NCI-H460 (cell line): Measurements from ENCODE around the gene CLDN12. TPM values are rescaled to one million over a fixed set of nuclear protein-coding genes. Genes with fewer than 3 reads are reported as not detected.
A peak's percentile ranks its signal among the peaks of the same experiment; 100 is the strongest.

Source experiments
- DNase-seq: peaks from one replicate; pipeline ENCODE4 v3.0.0-alpha.2; 2016; ENCODE audit warnings: low read depth; ENCODE audit errors: extremely low read depth
- polyA plus RNA-seq: library from polyadenylated mRNA; depleted of rRNA; stranded (reverse); fragments of >200 nt; gene quantifications from 2 replicates; pipeline ENCODE4 v1.2.3, GENCODE V29; 2014; cell fraction: nucleus; rRNA removed
- total RNA-seq: library from RNA; depleted of rRNA; stranded (reverse); fragments of >200 nt; shearing (Covaris generic); gene quantifications from 2 replicates; pipeline ENCODE4 v1.2.3, GENCODE V29; 2014; rRNA removed

CLDN12 gene
- total RNA-seq = 39.9 and 45.3 TPM in 2 replicates
- 30.3 and 48.2 TPM in 2 replicates for polyA plus RNA-seq

GRCh38 chr7:90403174-90404113 lies at the start of gene CLDN12:
Gene CLDN12 (plus strand): TSS chr7:90403461. CDS start chr7:90412677, 9,216 bp downstream.
- peak; percentile 90 for DNase-seq

GRCh38 chr7:90383422-90383821 lies 19.8 kb upstream of the CLDN12 start:
- DNase-seq = no peak

- no peak for DNase-seq
Measured at GRCh38 chr7:90383861-90384260, 19.4 kb upstream of the CLDN12 start.

DNA sequence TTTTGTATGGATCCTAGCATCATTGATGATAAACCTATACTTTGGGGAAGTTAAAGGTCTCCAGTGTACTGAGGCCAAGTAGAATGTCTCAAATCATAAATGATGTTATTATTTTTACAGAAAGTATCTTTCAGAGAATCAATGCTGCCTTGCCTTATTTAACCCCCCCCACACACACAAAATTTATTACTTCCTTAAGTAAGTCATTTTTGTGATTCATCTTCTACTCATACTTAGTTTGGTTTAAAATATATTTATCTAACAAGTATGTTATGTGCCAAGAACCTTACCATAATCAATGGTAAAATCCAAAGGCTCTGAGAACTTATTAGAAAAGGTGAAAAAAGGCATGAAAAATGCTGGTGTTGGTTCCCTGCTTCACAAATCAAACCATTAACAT lies 18.8 kb upstream of the CLDN12 start:
- no peak for DNase-seq

GRCh38 chr7:90387470-90388240 lies 15.6 kb upstream of the CLDN12 start:
- no peak for DNase-seq

- DNase-seq = no peak
Measured at GRCh38 chr7:90390926-90391325, 12.3 kb upstream of the CLDN12 start.

DNA sequence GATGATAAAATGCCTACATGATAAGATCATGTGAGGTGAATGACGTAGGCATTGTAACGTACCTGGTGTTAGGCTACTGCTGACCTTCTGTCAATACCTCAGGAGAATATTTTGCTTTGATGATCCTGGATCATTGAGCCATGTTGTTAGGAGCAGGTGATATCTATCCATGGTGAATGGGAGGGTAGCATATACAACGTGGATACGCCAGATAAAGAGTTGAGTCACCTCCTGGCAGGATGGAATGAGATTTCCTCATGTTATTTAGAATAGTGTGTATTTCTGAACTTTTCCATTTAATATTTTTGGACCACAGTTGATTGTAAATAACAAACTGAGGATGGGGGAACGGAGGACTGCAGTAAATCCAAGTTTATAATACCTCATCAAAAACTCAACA lies 11.8 kb upstream of the CLDN12 start:
- DNase-seq = no peak

DNA sequence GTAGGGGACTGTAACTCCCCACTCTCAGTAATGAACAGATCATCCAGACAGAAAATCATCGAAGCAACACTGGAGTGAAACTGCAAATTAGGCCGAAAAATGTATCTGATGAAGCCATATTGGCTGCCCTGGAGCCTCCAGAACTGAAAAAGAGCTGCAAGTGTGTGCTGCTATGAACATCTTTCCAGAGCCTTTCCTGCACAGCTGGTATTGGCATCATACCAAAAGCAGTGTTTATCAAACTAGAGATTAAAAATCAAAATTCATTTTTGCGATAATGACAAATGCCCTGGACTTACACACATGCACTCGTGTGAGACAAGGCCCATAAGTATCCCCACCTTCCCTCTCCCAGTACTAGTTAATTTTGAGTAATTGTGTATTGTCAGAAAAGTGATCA lies 6.8 kb upstream of the CLDN12 start:
- no peak for DNase-seq

- no peak for DNase-seq
Measured at GRCh38 chr7:90401989-90402388, 1.3 kb upstream of the CLDN12 start.

GRCh38 chr7:90402785-90403173 lies 482 bp upstream of the CLDN12 start:
- DNase-seq = no peak

DNA sequence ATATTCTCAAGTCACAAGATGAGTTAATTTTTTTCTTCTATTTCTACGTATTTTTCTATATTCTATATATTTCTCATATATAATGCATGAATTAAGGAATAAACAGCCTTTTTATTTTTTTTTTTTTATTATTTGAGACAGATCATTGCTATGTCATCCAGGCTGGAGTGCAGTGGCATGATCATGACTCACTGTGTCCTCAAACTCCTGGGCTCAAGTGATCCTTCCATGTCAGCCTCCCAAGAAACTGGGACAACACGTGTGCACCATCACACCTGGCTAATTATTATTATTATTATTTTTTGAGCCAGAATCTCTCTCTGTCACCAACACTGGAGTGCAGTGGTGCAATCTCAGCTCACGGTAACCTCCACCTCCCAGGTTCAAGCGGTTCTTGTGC lies 1.5 kb downstream of the CLDN12 start:
- DNase-seq = no peak

DNA sequence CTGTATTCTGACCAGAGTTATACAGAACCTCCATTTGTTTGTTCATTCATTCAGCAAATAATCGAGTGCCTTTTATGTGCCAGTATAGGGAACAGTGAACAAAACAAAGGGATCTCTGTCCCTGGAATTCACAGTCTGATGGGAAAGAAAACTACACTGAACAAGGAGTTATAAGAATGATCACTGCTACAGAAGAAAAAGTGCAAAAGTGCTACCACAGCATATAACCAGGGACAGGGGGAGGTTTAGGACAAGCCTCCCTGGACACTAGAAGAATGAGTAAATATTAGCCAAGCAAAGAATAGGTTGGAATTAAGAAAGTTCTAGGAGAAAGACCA lies 4.2 kb downstream of the CLDN12 start:
- DNase-seq = no peak

DNA sequence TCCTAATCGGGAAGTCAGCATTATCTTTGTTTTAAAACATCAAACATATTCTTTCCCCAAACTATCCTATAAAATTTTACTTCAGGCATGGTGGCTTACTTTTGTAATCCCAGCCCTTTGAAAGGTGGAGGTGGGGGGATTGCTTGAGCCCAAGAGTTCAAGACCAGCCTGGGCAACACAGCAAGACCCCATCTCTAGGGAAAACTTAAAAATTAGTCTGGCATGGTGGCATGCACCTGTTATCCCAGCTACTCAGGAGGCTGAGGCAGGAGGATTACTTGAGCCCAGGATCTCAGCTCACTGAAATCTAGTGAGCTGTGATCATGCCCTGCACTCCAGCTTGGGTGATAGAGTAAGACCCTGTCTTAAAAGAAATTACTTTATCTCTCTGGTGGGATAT lies 4.9 kb downstream of the CLDN12 start:
- no peak for DNase-seq

GRCh38 chr7:90409667-90410066 lies 6.4 kb downstream of the CLDN12 start:
- DNase-seq = no peak

DNA sequence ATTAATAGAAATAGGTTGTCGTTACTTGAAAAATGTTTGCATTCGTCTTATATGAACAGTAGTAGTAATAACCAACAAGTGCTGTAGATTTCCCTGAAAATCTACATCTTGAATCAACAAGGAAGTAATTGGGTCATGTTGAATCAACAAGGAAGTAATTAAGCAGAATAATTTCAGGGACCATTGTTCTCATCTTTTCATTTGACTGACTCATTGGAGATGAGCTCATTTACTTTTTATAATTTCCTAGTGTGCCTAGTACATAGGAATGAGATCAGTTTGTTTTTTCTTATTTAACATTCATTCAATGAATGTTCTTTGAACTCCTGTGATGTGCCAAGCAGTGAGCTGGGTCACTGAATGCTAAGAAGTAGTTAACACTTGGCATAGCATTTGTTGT lies 8.2 kb downstream of the CLDN12 start:
- DNase-seq = no peak

- peak; percentile 13 for DNase-seq
Measured at GRCh38 chr7:90412458-90413184, 9.4 kb downstream of the CLDN12 start.

DNA sequence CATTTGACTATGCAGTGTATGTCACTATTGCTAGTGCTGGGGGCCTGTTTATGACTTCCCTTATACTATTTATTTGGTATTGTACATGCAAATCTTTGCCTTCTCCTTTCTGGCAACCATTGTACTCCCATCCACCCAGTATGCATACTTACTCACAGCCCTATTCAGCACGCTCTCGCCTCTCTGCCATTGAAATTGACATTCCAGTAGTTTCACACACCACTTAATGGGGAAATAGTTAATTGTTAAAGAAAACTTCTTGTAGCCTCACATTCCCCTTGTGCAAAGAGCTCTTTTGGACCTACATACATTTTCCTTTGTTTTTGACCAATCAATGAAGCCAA lies 9.9 kb downstream of the CLDN12 start:
- no peak for DNase-seq

DNA sequence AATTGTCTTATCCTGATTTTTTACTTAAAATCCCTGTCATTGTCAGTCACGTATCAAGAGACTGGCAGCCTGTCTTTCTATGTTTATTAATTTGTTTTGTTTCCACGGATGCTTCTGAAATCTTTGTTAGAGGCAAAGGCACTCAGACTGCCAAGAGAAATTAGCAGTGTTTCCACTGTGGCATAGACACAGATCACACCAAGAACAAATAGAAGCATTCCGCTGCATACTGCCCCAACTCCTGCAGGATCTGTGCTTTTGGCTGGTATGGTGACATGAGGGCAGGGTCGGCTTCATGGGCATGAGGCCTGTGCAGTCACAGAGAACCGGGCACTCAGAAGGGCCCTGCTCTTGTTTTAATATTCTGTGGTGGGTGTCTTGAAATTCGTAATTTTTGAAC lies 18.4 kb downstream of the CLDN12 start:
- no peak for DNase-seq

DNA sequence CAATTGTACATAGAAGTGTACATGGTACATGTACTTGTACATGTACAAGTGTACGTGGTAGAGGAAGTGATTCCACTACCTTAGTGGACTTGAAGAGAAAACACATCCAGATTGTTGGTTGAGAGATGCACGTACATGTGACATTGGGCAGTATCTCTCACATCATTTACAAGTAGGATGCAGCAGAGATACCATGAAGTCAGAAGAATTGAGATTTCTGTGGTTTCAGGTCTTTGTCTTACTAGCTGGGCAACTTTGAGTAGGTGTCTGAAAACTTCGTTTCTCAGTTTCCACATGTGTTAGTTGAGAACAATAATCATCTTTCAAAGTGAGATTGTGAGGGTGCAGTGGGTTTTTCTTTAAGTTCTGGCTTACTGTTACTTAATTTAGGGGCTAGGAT lies 21.5 kb downstream of the CLDN12 start:
- DNase-seq = no peak

- no peak for DNase-seq
Measured at GRCh38 chr7:90425376-90425775, 22.1 kb downstream of the CLDN12 start.
